HG03159 (cell line): ENCODE measurements around the gene TMEM45A.
"Not testable (repeated sequence)": the region's sequence is repeated elsewhere in the genome, so short reads cannot be mapped to it uniquely, and the experiment has no call there.

Experiments
- ATAC-seq: cut with Tn5 transposase; IDR thresholded peaks from one replicate; pipeline ENCODE4 v1.9.1; 2021; ENCODE audit warnings: mild to moderate bottlenecking, moderate library complexity; ENCODE audit not compliant: unreplicated experiment

TMEM45A gene, protein sequence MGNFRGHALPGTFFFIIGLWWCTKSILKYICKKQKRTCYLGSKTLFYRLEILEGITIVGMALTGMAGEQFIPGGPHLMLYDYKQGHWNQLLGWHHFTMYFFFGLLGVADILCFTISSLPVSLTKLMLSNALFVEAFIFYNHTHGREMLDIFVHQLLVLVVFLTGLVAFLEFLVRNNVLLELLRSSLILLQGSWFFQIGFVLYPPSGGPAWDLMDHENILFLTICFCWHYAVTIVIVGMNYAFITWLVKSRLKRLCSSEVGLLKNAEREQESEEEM

GRCh38 chr3:100492059-100493006 lies at the start of gene TMEM45A:
TMEM45A (plus strand) TSS chr3:100492619; CDS start chr3:100555212, 62,593 bp downstream.
- ATAC-seq: peak; percentile 98

GRCh38 chr3:100443690-100444089 lies 48.7 kb upstream of the TMEM45A start:
- ATAC-seq: no peak

- not testable (repeated sequence) for ATAC-seq
Measured at GRCh38 chr3:100447067-100447466, 45.4 kb upstream of the TMEM45A start.

- no peak for ATAC-seq
Measured at GRCh38 chr3:100448079-100448478, 44.3 kb upstream of the TMEM45A start.

- ATAC-seq: no peak
Measured at GRCh38 chr3:100449214-100449613, 43.2 kb upstream of the TMEM45A start.

DNA sequence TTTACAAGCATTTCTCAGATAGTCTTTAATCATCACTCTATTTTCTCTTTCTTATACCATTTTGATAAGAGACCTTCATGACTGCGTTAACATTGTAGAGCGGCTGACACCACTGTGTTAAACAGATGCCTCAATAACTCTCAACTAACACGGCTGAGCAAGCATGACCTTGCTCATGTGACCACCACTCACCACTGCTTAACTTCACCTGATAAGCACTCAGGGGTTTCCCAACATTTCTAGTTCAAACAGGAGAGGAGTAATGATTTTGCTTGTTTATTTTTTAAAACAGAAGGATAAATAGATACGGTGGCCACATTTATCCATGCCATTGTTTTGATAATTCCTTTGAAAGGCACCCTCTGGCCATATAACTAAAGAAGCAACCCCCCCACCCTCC lies 37.7 kb upstream of the TMEM45A start:
- no peak for ATAC-seq

- no peak for ATAC-seq
Measured at GRCh38 chr3:100455841-100456550, 36.4 kb upstream of the TMEM45A start.

DNA sequence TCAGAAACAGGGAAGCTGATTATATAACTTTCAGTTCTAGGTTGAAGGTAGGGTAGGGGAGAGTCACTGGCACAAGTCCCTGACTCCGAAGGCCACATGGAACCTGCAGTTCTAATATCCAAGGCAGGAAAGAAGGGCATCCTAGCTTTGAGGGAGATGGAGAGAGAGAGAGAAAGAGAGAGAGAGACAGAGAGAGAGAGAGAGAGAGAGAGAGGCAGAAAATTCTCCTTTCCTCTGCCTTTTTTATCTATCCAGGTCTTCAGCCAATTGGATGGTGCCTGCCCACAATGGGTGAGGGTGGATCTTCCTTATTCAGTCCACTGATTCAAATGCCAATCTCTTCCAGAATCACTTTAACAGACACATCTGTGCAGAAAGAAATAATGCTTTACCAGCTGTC lies 35.7 kb upstream of the TMEM45A start:
- ATAC-seq: no peak

DNA sequence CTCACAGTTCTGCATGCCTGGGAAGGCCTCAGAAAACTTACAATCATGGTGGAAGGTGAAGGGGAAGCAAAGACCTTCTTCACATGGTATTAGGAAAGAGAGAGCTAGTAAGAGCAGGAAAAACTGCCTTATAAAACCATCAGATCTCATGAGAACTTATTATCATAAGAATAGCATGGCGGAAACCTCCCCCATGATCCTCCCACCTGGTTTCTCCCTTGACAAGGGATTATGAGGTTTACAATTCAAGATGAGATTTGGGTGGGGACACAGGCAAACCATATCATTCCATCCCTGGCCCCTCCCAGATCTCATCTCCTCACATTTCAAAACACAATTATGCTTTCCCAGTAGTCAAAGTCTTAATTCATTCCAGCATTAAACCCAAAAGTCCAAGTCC lies 34.6 kb upstream of the TMEM45A start:
- no peak for ATAC-seq

GRCh38 chr3:100458814-100459213 lies 33.6 kb upstream of the TMEM45A start:
- ATAC-seq: no peak

GRCh38 chr3:100463002-100463401 lies 29.4 kb upstream of the TMEM45A start:
- ATAC-seq: peak; percentile 95

GRCh38 chr3:100463646-100464155 lies 28.7 kb upstream of the TMEM45A start:
- ATAC-seq: no peak

- ATAC-seq: no peak
Measured at GRCh38 chr3:100465892-100466777, 26.3 kb upstream of the TMEM45A start.

- no peak for ATAC-seq
Measured at GRCh38 chr3:100467133-100467532, 25.3 kb upstream of the TMEM45A start.

DNA sequence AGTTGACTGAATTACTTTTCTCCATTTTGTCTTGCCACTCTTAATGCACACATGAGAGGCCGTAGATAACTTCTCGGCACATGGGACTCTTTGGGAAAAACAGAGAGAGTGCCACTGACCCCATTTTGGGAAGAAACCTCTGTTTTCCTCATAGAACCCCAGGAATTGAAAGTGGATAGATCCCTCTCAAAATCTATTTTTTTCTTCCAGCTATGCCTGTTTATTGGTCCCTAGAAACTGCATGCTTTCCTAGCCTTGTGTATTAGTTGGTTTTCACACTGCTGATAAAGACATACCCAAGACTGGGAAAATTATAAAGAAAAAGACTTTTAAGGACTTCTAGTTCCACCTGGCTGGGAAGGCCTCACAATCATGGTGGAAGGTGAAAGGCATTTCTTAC lies 23.7 kb upstream of the TMEM45A start:
- no peak for ATAC-seq

GRCh38 chr3:100470951-100471350 lies 21.5 kb upstream of the TMEM45A start:
- ATAC-seq: no peak

GRCh38 chr3:100471444-100471843 lies 21.0 kb upstream of the TMEM45A start:
- ATAC-seq: no peak

- ATAC-seq: not testable (repeated sequence)
Measured at GRCh38 chr3:100477851-100478360, 14.5 kb upstream of the TMEM45A start.

DNA sequence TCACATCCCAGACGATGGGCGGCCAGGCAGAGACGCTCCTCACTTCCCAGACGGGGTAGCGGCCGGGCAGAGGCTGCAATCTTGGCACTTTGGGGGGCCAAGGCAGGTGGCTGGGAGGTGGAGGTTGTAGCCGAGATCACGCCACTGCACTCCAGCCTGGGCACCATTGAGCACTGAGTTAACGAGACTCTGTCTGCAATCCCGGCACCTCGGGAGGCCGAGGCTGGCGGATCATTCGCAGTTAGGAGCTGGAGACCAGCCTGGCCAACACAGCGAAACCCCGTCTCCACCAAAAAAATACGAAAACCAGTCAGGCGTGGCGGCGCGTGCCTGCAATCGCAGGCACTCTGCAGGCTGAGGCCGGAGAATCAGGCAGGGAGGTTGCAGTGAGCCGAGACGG lies 13.9 kb upstream of the TMEM45A start:
- not testable (repeated sequence) for ATAC-seq

DNA sequence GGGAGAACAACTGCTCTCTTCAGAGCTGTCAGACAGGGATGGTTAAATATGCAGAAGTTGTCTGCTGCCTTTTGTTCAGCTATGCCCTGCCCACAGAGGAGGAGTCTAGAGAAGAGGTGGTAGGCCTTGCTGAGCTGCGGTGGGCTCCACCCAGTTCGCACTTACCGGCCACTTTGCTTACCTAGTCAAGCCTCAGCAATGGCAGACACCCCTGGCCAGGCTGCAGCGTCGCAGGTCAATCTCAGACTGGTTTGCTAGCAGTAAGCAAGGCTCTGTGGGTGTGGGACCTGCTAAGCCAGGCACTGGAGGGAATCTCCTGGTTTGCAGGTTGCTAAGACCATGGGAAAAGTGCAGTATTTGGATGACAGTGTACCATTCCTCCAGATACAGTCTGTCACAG lies 12.3 kb upstream of the TMEM45A start:
- ATAC-seq: no peak
